D341Med (cell line): Measurements from ENCODE around the gene YOD1.

Source experiments
- DNase-seq: peaks from one replicate; pipeline ENCODE4 v3.0.0; 2012; ENCODE audit warnings: low spot score

YOD1 gene

GRCh38 chr1:207006914-207007313, 44.1 kb downstream of the YOD1 start:
- DNase-seq = no peak

- no peak for DNase-seq
These were observed 44.9 kb downstream of the YOD1 start for GRCh38 chr1:207006083-207006482.

- DNase-seq = peak; percentile 65
These were observed 45.8 kb downstream of the YOD1 start for GRCh38 chr1:207004931-207005830.

GRCh38 chr1:207003210-207003609, 47.8 kb downstream of the YOD1 start:
- no peak for DNase-seq

GRCh38 chr1:207002724-207003146, 48.3 kb downstream of the YOD1 start:
- DNase-seq = no peak

GRCh38 chr1:207001492-207002245, 49.3 kb downstream of the YOD1 start:
- no peak for DNase-seq

- no peak for DNase-seq
These were observed 50.2 kb downstream of the YOD1 start for GRCh38 chr1:207000651-207001291.

GRCh38 chr1:206998816-206999215, 52.2 kb downstream of the YOD1 start:
- no peak for DNase-seq
